Measurements from ENCODE around the gene PRRG2.
"Not testable (repeated sequence)": the region's sequence is repeated elsewhere in the genome, so short reads cannot be mapped to it uniquely, and the experiment has no call there.

PRRG2 gene

GRCh38 chr19:49614096-49614833, 33.1 kb downstream of the PRRG2 start:
- no peak for DNase-seq

- DNase-seq = no peak
Observed at GRCh38 chr19:49615861-49616260, 34.7 kb downstream of the PRRG2 start.

GRCh38 chr19:49616532-49616931, 35.4 kb downstream of the PRRG2 start:
- no peak for DNase-seq

DNA sequence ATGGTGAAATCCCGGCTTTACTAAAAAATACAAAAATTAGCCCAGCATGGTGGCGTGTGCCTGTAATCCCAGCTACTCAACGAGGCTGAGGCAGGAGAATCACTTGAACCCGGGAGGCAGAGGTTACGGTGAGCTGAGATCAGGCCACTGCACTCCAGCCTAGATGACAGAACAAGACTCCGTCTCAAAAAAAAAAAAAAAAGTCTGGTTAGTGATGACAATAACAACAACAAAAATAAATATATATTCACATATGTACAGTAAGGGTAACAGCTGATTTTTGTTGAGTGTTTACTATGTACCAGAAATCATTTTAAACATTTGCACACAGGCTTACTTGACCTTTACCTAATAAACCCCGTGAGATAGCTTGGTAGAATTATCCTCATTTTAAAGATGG, 35.8 kb downstream of the PRRG2 start:
- no peak for DNase-seq

DNA sequence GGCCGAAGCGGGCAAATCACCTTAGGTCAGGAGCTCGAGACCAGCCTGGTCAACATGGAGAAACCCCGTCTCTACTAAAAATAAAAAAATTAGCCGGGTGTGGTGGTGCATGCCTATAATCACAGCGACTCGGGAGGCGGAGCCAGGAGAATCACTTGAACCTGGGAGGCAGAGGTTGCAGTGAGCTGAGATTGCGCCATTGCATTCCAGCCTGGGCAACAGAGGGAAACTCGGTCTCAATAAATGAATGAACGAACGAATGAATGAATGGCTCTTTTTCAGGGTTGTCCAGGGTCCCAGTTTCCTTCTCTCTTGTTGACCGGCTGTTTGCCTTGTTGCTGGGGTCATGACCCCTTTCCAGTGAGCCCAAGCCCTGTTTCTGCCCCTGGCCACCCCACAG, 36.7 kb downstream of the PRRG2 start:
- not testable (repeated sequence) for DNase-seq

- no peak for DNase-seq
Observed at GRCh38 chr19:49624967-49625910, 44.1 kb downstream of the PRRG2 start.

DNA sequence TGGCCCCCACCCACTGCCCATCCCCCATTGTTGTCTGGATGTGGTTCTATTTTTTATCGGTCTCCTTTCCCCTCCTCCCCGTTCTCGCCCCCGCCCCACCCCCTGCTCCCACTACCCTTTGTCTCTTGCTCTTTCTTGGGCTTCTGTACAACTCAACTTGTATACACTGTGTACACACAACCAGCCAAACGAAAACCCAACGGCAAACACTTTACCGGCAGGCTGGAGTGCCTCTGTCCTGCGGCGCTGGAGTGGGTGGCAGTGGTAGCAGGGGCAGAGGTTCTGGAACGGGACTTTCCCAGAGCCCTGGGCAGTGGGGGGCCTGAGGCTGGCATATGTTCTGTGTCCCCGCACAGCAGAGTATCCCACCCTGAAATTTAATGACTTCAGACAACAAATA, 45.1 kb downstream of the PRRG2 start:
- DNase-seq = no peak

DNA sequence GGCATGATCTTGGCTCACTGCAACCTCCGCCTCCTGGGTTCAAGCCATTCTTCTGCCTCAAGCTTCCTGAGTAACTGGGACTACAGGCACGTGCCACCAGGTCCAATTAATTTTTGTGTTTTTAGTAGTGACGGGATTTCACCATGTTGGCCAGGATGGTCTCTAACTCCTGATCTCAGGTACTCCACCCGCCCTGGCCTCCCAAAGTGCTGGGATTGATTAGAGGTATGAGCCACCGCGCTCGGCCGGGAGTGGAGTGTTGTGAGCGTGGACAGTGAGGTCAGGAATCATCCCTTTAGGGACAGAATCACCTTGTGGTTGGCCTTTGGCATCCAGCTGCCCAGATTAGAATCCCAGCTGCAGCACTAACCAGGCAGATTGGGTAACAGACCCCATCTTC, 48.5 kb downstream of the PRRG2 start:
- no peak for DNase-seq

- DNase-seq = no peak
Observed at GRCh38 chr19:49631014-49631588, 50.0 kb downstream of the PRRG2 start.

- no peak for DNase-seq
Observed at GRCh38 chr19:49631610-49632192, 50.6 kb downstream of the PRRG2 start.

DNA sequence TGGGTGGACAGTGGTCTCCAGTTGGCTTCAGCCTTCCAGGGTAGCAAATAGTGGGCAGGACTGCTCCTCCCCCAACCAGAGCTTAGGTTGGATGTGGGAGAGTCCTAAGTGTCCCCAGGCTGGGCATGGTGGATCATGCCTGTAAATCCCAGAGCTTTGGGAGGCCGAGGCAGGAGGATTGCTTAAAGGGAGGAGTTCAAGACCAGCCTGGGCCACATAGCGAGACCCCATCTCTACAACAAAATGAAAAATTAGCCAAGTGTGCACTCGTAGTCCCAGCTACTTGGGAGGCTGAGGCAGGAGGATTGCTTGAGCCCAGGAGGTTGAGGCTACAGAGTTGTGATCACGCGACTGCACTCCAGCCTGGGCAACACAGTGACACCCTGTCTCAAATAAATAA, 51.5 kb downstream of the PRRG2 start:
- DNase-seq = no peak

- DNase-seq = not testable (repeated sequence)
Observed at GRCh38 chr19:49633273-49633672, 52.2 kb downstream of the PRRG2 start.

GRCh38 chr19:49635530-49636232, 54.6 kb downstream of the PRRG2 start:
- DNase-seq = no peak

DNA sequence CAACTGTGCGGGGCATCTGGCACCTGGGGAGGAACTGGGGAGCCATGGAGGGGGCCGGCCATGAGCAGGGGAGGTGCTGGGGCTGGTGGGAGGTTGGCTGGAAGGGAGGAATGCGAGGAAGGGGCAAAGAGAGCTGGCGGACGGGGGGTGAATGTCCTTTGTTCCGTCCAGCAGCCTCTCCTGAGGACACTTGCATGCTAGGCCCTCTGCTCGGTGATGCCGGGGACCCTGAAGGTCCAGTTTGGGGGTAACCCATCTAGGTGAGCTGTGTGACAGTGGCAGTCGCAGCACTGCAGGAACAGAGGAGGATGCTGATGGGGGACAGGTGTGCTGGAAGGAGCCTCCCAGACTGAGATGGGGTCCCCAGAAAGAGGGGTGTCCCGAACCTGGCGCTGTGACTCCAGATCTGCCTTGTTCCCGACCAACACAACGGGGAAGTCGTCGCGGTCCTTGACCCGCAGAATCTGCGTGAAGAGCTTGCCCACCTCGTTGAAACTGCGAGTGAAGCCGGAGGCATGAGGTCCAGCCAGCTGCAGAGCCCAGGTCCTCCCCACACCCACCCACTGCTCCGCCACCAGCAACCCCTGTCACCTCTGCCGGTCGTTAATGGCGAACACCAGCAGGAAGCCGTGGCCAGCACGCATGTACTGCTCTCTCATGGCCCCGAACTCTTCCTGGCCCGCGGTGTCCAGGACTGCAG, 55.3 kb downstream of the PRRG2 start:
- DNase-seq = no peak

DNA sequence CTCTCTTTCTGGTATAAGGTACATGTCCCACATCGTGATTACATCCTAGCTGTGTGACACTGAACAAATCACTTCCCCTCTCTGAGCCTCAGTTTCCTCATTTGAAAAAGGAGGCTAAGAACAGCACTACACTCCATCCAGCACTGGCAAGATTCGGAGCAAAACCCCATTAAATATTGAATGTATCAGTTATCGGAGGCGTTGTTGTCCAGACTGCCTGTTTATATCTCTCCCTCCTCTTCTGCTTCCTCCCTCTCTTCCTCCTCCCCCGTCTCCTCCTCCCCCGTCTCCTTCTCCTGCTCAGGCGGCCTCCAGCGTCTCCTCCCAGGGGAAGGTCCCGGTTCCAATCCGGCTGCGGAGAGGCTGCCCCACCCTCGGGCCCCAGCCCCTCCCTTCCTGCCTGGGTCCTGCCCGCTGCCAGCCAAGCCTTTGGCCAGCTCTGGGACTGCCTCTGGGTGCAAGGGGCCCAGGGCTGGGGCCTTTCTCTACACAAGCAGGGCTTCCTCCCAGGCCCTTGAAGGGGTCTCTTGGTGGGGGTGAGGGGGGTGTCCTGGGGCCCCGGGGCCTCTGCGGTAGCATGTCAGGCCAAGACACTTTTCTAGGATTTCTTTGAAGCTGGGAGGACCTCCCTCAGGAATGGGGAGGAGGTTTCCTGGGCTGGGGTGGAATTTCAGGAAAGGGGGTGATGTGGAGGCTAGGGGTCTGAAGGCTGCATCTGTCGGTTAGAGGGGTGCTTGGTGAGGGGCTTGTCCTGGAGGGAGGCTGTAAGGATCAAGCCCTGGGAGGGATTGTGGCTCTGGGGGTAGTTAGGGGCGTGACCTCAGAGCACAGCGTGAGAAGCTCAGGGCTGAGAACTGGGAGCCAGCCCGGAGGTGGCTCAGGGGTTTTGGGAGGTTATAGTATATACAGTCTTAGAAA, 57.0 kb downstream of the PRRG2 start:
- DNase-seq = no peak

- DNase-seq = no peak
Observed at GRCh38 chr19:49639401-49640112, 58.4 kb downstream of the PRRG2 start.

DNA sequence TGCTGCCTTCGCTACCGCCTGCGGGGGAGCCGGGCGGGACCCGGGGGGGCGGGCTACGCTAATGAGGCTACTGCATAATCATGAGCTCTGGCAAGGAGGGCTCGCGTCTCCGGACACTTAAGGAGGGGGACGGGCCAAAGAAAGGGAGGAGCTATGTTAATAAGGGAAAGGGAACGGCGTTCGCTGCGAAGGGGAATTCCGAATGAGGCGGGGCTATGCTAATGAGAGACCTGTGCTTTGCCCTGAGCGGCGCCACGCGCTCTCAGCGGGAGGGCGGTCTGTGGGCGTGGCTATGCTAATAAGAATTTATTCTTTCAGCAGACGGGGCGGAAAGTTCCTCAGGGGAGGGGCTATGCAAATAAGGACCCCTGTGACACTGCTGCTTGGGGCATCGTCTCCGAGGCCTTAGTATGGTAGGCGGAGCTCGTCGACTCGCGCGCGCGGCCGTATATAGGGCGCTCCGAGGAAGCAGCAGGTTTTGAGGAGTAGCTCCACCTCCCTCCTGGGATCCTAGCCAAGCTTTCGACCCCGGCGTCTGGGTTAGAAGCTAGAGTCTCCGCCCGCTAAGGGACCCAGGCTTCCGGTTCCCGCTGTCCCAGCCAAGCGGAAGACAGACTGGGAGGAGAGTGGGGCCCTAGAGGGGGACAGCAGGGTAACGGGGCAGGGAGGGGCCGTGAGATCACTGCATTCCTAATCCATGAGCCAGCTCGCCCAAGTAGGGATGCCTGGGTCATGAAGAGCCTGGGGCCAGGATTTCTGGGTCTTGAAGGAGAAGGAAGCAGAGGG, 59.2 kb downstream of the PRRG2 start, which contains the start of gene RRAS:
Gene RRAS (minus strand): TSS at position 31 of the 786 bp plus-strand sequence. CDS start 45 bp downstream, outside the sequence.
- peak; percentile 95 for DNase-seq
